Gastrocnemius medialis (tissue), 4 donors: ENCODE data around the gene NSMCE1. TPM values are rescaled to one million over a fixed set of nuclear protein-coding genes. Genes with fewer than 3 reads are reported as not detected.

Experiments
- ATAC-seq, 2 donors: fragments of 150-250 bp; one replicate each; pipeline ENCODE4 v1.9.1; 2016
- DNase-seq, 2 donors: peaks; one replicate each; pipeline ENCODE4 v3.0.0-alpha.2; 2019
- H3K27ac ChIP-seq, 4 donors: fragments of 200-600 bp; sonication (generic); 1 replicate in 1 of 4; 2 replicates in 3 of 4; pipeline ENCODE4 v1.5.1; 2016 to 2018; ENCODE audit warnings: mild to moderate bottlenecking in 2 of 4, moderate library complexity in 1 of 4
- H3K27me3 ChIP-seq, 3 donors: fragments of 200-600 bp; sonication (generic) in 2 of 3; 1 replicate in 1 of 3; 2 replicates in 2 of 3; pipeline versions ENCODE4 v1.5.1 to v1.6.0; 2016 to 2019; ENCODE audit warnings: mild to moderate bottlenecking in 1 of 3, moderate library complexity in 1 of 3
- H3K36me3 ChIP-seq, 2 donors: fragments of 200-600 bp; sonication (generic) in 1 of 2; one replicate each; pipeline ENCODE4 v1.5.1; 2017 to 2018
- H3K4me1 ChIP-seq, 2 donors: fragments of 200-600 bp; sonication (generic) in 1 of 2; one replicate each; pipeline ENCODE4 v1.5.1; 2016 to 2017; ENCODE audit warnings: mild to moderate bottlenecking in 2 of 2
- H3K4me3 ChIP-seq, 4 donors: fragments of 200-600 bp; sonication (generic) in 3 of 4; 1 replicate in 1 of 4; 2 replicates in 3 of 4; pipeline ENCODE4 v1.5.1; 2016 to 2019; ENCODE audit warnings: mild to moderate bottlenecking in 2 of 4
- H3K9me3 ChIP-seq, 3 donors: fragments of 200-600 bp; sonication (generic) in 2 of 3; 1 replicate in 1 of 3; 2 replicates in 2 of 3; pipeline ENCODE4 v1.5.1; 2016 to 2019
- CTCF ChIP-seq, 5 experiments: fragments of 450-650 bp in 3 of 5; fragments of 200-600 bp in 2 of 5; sonication (generic) in 2 of 5; IDR thresholded peaks in 4 of 5; conservative IDR thresholded peaks in 1 of 5; 1 replicate in 4 of 5; 2 replicates in 1 of 5; pipeline ENCODE4 v1.5.1; 2016 to 2019; ENCODE audit warnings: antibody characterized with exemption in 5 of 5, mild to moderate bottlenecking in 3 of 5, moderate library complexity in 3 of 5
- POLR2A ChIP-seq, 2 donors: fragments of 450-650 bp; IDR thresholded peaks; one replicate each; pipeline ENCODE4 v1.6.1; 2017; ENCODE audit warnings: antibody characterized with exemption in 2 of 2, mild to moderate bottlenecking in 2 of 2, moderate library complexity in 2 of 2
- in situ Hi-C, 4 donors: fragments of 200-750 bp; cut with MboI; loops; one replicate each; pipeline versions ENCODE4 v1.15.0 to v1.8.0; 2017; ENCODE audit warnings: low sequenced_read_pairs in 4 of 4
- intact Hi-C: fragments of 100-400 bp; cut with DNase I; formaldehyde crosslinking; loops from one replicate; pipeline ENCODE4 v1.15.1; 2023; ENCODE audit warnings: low total_unique reads
- total RNA-seq, 4 donors: library from RNA; depleted of rRNA; stranded (reverse); fragments of >200 nt; gene quantifications; one replicate each; pipeline versions ENCODE4 v1.1.0 to v1.2.3, GENCODE V29; 2016

NSMCE1 gene
- total RNA-seq, 4 donors from 2014 or later: 20.2 to 29.1 (median 22.0) TPM

- H3K27me3 ChIP-seq: peaks cover 3 to 4% (median 4%) of the 10 kb centered on the region in 3 donors
- in situ Hi-C loops (loop anchor here in 3 of 4 donors (10.0 to 25.0 kb wide), 2 partner anchors 96 to 272 kb away; no protein-coding TSS in a partner anchor), intact Hi-C loops (no loop called here)
- H3K4me3 ChIP-seq: no peak overlapping the region
- H3K27ac ChIP-seq: no peak overlapping the region
- H3K36me3 ChIP-seq: no peaks in the 10 kb centered on the region
- H3K9me3 ChIP-seq: no peaks in the 10 kb centered on the region
- ATAC-seq (no peak), DNase-seq (no peak)
- no peaks in the 10 kb centered on the region for H3K4me1 ChIP-seq
- TF ChIP-seq POLR2A (IDR thresholded peaks at IDR 0.05) (no peak), CTCF (IDR thresholded peaks at IDR 0.05 in 4 of 5, conservative IDR thresholded peaks at IDR 0.05 in 1 of 5) (no peak)
Measured at GRCh38 chr16:27182906-27183405, 85.6 kb downstream of the NSMCE1 start.

- DNase-seq (no peak), ATAC-seq (no peak)
- no peaks in the 10 kb centered on the region for H3K36me3 ChIP-seq
- H3K4me1 ChIP-seq: no peaks in the 10 kb centered on the region
- intact Hi-C loops: no loop called here
- no peak overlapping the region for H3K27ac ChIP-seq
- peaks cover 0 to 3% (median 3%) of the 10 kb centered on the region in 3 donors for H3K27me3 ChIP-seq
- H3K4me3 ChIP-seq: no peak overlapping the region
- H3K9me3 ChIP-seq: no peaks in the 10 kb centered on the region
- in situ Hi-C loops: loop anchor here in 3 of 4 donors (10.0 to 25.0 kb wide), 2 partner anchors 94 to 274 kb away; no protein-coding TSS in a partner anchor
- no peak for TF ChIP-seq POLR2A (IDR thresholded peaks at IDR 0.05)
- TF ChIP-seq CTCF (IDR thresholded peaks at IDR 0.05 in 4 of 5, conservative IDR thresholded peaks at IDR 0.05 in 1 of 5): no peak
Measured at GRCh38 chr16:27181019-27181790, 87.4 kb downstream of the NSMCE1 start.

GRCh38 chr16:27179500-27180072 lies 89.0 kb downstream of the NSMCE1 start:
- in situ Hi-C loops (loop anchor here (5.0 to 25.0 kb wide), 5 partner anchors 92 to 275 kb away; no protein-coding TSS in a partner anchor), intact Hi-C loops (loop anchor here (1.0 kb wide), 3 partner anchors 50 to 278 kb away; no protein-coding TSS in a partner anchor)
- Histone ChIP-seq H3K4me3 (no peak overlapping the region), H3K4me1 (no peaks in the 10 kb centered on the region), H3K27ac (no peak overlapping the region), H3K27me3 (peaks cover 0 to 3% (median 3%) of the 10 kb centered on the region in 3 donors), H3K36me3 (no peaks in the 10 kb centered on the region), H3K9me3 (no peaks in the 10 kb centered on the region)
- peak; percentile 58 to 92 for ATAC-seq
- peak; percentile 60 to 72 for DNase-seq
- peak; percentile 83 to 94 (median 90) for TF ChIP-seq CTCF (IDR thresholded peaks at IDR 0.05 in 4 of 5, conservative IDR thresholded peaks at IDR 0.05 in 1 of 5)
- TF ChIP-seq POLR2A (IDR thresholded peaks at IDR 0.05): no peak

GRCh38 chr16:27177031-27177774 lies 91.4 kb downstream of the NSMCE1 start:
- DNase-seq: no peak
- H3K4me1 ChIP-seq: no peaks in the 10 kb centered on the region
- intact Hi-C loops: no loop called here
- no peaks in the 10 kb centered on the region for H3K36me3 ChIP-seq
- H3K27ac ChIP-seq: no peak overlapping the region
- in situ Hi-C loops: loop anchor here in 3 of 4 donors (5.0 to 25.0 kb wide), 5 partner anchors 90 to 278 kb away; no protein-coding TSS in a partner anchor
- H3K9me3 ChIP-seq: no peaks in the 10 kb centered on the region
- ATAC-seq: no peak
- TF ChIP-seq POLR2A (IDR thresholded peaks at IDR 0.05) (no peak), CTCF (IDR thresholded peaks at IDR 0.05 in 4 of 5, conservative IDR thresholded peaks at IDR 0.05 in 1 of 5) (no peak)
- H3K27me3 ChIP-seq: peaks cover 0 to 3% (median 3%) of the 10 kb centered on the region in 3 donors
- H3K4me3 ChIP-seq: no peak overlapping the region
